ENCODE data around the gene BHLHE41.

The BHLHE41 gene

DNA sequence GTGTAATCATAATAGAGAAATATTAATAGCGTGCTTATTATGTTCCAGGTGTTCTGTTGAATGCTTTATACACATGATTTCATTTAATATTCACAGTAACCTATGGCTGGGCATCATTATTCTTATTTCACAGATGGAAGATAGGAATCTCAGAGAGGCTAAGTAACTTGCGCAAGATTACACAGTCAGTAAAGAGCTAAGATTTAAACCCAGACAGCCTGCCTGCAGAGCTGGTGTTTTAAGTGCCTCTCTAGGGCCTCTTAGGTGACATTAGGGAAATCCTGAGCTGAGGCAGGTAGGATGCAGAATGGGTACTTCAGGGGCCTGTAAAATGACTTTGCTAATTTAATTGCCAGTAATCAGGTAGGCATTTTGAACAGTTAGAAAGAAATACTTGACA, 18.5 kb upstream of the BHLHE41 start:
- Mint-ChIP-seq H3K27me3 (ENCODE audit: low read depth) (no peaks in the 10 kb centered on the region), H3K4me1 (no peaks in the 10 kb centered on the region), H3K9me3 (no peaks in the 10 kb centered on the region), H3K27ac (no peak overlapping the region), H3K4me3 (no peak overlapping the region), H3K36me3 (ENCODE audit: low read depth) (no peaks in the 10 kb centered on the region)
- TF ChIP-seq, protein P1, sequence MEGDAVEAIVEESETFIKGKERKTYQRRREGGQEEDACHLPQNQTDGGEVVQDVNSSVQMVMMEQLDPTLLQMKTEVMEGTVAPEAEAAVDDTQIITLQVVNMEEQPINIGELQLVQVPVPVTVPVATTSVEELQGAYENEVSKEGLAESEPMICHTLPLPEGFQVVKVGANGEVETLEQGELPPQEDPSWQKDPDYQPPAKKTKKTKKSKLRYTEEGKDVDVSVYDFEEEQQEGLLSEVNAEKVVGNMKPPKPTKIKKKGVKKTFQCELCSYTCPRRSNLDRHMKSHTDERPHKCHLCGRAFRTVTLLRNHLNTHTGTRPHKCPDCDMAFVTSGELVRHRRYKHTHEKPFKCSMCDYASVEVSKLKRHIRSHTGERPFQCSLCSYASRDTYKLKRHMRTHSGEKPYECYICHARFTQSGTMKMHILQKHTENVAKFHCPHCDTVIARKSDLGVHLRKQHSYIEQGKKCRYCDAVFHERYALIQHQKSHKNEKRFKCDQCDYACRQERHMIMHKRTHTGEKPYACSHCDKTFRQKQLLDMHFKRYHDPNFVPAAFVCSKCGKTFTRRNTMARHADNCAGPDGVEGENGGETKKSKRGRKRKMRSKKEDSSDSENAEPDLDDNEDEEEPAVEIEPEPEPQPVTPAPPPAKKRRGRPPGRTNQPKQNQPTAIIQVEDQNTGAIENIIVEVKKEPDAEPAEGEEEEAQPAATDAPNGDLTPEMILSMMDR (IDR thresholded peaks at IDR 0.05; ENCODE audit: unreplicated experiment in 3 of 3) = no peak

DNA sequence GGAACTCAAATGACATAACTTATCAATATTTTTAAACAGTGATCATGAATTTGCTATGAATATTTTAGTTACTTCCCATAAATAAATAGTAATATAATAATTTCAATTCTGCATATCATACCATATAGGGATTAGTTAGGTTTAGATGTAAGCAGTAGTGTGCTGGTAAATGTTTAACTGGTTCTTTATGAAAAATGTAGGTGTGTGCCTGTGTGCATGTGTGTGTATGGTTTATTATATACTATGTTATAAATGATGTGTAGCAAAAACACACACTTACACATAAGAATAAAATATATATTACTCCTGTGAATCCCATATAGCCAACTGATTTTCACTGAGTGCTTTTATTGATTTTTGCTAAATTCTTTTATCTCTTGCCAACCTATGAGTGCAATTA, 14.0 kb upstream of the BHLHE41 start:
- TF ChIP-seq, protein P1 (IDR thresholded peaks at IDR 0.05; ENCODE audit: unreplicated experiment in 3 of 3) = no peak
- H3K4me3 Mint-ChIP-seq = no peak overlapping the region
- no peaks in the 10 kb centered on the region for H3K36me3 Mint-ChIP-seq (ENCODE audit: low read depth)
- H3K9me3 Mint-ChIP-seq = no peaks in the 10 kb centered on the region
- H3K27me3 Mint-ChIP-seq (ENCODE audit: low read depth) = peaks cover 20% of the 10 kb centered on the region
- H3K4me1 Mint-ChIP-seq = peaks cover 7% of the 10 kb centered on the region
- H3K27ac Mint-ChIP-seq = no peak overlapping the region

- Mint-ChIP-seq H3K27ac (no peak overlapping the region), H3K9me3 (no peaks in the 10 kb centered on the region), H3K4me1 (peaks cover 7% of the 10 kb centered on the region), H3K4me3 (no peak overlapping the region), H3K36me3 (ENCODE audit: low read depth) (no peaks in the 10 kb centered on the region), H3K27me3 (ENCODE audit: low read depth) (peaks cover 31% of the 10 kb centered on the region)
- TF ChIP-seq, protein P1 (IDR thresholded peaks at IDR 0.05; ENCODE audit: unreplicated experiment in 3 of 3) = no peak
Observed at GRCh38 chr12:26136688-26137087, 11.9 kb upstream of the BHLHE41 start.

GRCh38 chr12:26135571-26135970, 10.7 kb upstream of the BHLHE41 start:
- Mint-ChIP-seq H3K36me3 (ENCODE audit: low read depth) (no peaks in the 10 kb centered on the region), H3K27me3 (ENCODE audit: low read depth) (peaks cover 37% of the 10 kb centered on the region), H3K27ac (no peak overlapping the region), H3K4me1 (peaks cover 7% of the 10 kb centered on the region), H3K9me3 (no peaks in the 10 kb centered on the region), H3K4me3 (no peak overlapping the region)
- TF ChIP-seq, protein P1 (IDR thresholded peaks at IDR 0.05; ENCODE audit: unreplicated experiment in 3 of 3) = no peak

DNA sequence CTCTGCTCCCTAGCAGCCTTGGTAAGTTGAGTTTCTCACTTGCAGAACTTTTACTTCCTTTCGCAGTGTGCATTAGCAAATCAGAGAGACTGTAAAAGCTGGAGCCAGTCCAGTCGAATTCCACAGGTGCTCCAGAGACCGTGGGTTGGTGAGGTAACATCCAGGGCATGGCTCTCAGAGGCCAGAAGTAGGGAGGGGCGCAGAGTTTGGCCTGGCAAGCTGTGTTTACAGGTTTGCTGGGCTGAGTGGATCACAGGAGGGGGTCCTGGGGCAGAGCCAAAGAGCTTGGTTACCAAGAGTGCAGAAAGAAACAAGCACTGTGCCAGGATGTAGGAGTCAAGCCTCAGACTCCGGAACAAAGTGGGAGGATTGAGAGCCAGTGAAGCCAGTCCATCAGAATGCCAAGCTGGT, 10.2 kb upstream of the BHLHE41 start:
- TF ChIP-seq, protein P1 (IDR thresholded peaks at IDR 0.05; ENCODE audit: unreplicated experiment in 3 of 3) = no peak
- Mint-ChIP-seq H3K4me3 (no peak overlapping the region), H3K27me3 (ENCODE audit: low read depth) (peaks cover 39% of the 10 kb centered on the region), H3K4me1 (peaks cover 7% of the 10 kb centered on the region), H3K9me3 (no peaks in the 10 kb centered on the region), H3K27ac (no peak overlapping the region), H3K36me3 (ENCODE audit: low read depth) (no peaks in the 10 kb centered on the region)

DNA sequence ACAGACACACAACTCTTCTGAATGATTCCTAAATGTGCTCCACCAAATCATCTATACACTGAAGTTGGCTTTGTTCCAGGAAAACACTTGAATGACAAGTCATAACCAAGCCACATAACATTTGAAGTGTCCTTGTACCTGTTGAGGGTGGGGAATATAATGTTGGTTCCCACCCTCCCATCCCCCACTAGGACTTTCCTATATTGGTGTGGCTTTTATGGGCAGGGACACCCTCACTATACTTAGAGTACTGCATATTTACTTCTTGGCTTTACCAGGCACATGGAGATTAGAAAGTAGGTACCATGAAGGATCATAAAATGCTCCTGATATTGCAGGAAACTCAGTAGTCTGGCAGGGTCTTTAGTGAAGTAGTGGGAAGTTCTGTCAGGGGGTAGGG, 9.7 kb upstream of the BHLHE41 start:
- Mint-ChIP-seq H3K4me3 (no peak overlapping the region), H3K27me3 (ENCODE audit: low read depth) (peaks cover 44% of the 10 kb centered on the region), H3K9me3 (no peaks in the 10 kb centered on the region), H3K27ac (no peak overlapping the region), H3K4me1 (peaks cover 7% of the 10 kb centered on the region), H3K36me3 (ENCODE audit: low read depth) (no peaks in the 10 kb centered on the region)
- TF ChIP-seq, protein P1 (IDR thresholded peaks at IDR 0.05; ENCODE audit: unreplicated experiment in 3 of 3) = no peak

All from nephron (organoid).